TTC549 (cell line): Measurements from ENCODE around the gene PSENEN.
"Not testable (repeated sequence)": the region's sequence is repeated elsewhere in the genome, so short reads cannot be mapped to it uniquely, and the experiment has no call there.

Source experiments
- FAIRE-seq: peaks from 2 replicates; lab custom pipeline; 2012; peaks lifted over from hg19 to GRCh38; lab: Jason Lieb, UNC

Gene PSENEN

GRCh38 chr19:35718345-35719041 lies 27.0 kb upstream of the PSENEN start:
- no peak for FAIRE-seq

- FAIRE-seq: no peak
Measured at GRCh38 chr19:35719402-35720162, 25.9 kb upstream of the PSENEN start.

- no peak for FAIRE-seq
Measured at GRCh38 chr19:35720163-35720524, 25.3 kb upstream of the PSENEN start.

DNA sequence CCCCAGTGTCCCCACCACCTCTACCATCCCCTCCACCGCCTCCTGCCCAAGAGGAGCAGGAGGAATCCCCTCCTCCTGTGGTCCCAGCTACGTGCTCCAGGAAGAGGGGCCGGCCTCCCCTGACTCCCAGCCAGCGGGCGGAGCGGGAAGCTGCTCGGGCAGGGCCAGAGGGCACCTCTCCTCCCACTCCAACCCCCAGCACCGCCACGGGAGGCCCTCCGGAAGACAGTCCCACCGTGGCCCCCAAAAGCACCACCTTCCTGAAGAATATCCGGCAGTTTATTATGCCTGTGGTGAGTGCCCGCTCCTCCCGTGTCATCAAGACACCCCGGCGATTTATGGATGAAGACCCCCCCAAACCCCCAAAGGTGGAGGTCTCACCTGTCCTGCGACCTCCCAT lies 24.8 kb upstream of the PSENEN start:
- FAIRE-seq: no peak

- no peak for FAIRE-seq
Measured at GRCh38 chr19:35721374-35721773, 24.1 kb upstream of the PSENEN start.

DNA sequence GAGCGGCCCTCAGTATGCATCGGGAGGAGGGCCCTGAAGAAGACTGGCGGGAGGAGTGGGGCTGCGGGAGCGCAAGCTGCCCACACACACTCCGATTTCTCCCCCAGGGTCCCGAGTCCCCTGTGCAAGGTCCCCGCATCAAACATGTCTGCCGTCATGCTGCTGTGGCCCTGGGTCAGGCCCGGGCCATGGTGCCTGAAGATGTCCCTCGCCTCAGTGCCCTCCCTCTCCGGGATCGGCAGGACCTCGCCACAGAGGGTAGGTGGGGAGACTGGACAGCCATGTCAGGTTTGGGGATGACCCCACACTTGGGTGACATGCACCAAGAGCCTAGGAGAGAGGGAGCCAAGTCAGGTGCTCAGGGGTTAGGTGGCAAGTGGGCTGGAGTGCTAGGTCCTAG lies 23.0 kb upstream of the PSENEN start:
- no peak for FAIRE-seq

- no peak for FAIRE-seq
Measured at GRCh38 chr19:35722897-35723296, 22.6 kb upstream of the PSENEN start.

DNA sequence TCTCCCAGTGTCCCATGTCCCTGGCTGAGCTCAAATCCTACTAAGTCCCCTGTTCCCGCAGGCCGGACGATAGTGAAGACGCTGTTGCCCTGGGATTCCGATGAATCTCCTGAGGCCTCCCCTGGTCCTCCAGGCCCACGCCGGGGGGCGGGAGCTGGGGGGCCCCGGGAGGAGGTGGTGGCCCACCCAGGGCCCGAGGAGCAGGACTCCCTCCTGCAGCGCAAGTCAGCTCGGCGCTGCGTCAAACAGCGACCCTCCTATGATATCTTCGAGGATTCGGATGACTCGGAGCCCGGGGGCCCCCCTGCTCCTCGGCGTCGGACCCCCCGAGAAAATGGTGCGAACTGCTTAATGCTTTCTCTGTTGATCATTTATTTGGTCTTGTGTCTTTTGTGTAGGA lies 21.8 kb upstream of the PSENEN start:
- no peak for FAIRE-seq

- not testable (repeated sequence) for FAIRE-seq
Measured at GRCh38 chr19:35724132-35724531, 21.3 kb upstream of the PSENEN start.

DNA sequence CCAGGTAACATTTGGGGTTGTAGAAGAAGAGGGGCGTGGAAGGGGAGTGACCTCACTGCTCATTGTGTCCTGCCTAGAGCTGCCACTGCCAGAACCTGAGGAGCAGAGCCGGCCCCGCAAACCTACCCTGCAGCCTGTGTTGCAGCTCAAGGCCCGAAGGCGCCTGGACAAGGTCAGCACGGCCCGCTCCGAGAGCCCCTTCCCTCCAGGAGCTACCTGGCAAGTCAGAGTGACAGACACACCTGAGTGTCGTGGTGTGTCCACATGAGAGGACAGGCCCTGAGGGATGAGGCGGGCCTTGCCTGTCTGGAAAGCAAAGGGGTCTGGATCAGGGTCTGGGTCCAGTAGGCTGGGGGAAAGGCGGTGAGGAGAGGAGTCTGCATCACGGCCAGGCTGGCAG lies 20.9 kb upstream of the PSENEN start:
- FAIRE-seq: no peak

DNA sequence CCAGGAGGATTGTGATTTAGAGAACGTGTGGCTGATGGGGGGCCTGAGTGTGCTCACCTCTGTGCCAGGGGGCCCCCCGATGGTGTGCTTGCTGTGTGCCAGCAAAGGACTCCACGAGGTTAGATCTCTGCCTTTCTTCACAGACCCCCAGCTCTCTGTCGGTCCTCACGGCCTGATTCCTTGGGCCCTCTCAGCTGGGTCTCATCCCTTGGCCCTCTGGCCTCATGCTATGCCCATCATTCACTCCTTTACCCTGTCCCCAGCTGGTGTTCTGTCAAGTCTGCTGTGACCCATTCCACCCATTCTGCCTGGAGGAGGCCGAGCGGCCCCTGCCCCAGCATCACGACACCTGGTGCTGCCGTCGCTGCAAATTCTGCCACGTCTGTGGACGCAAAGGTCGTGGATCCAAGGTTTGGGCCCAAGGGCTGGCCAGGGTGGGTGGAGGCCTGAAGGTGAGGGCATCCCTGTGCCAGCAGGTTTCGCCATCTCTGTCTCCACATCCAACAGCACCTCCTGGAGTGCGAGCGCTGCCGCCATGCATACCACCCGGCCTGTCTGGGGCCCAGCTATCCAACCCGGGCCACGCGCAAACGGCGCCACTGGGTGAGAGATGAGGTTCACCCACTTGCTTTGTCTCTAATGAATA lies 20.1 kb upstream of the PSENEN start:
- FAIRE-seq: no peak

GRCh38 chr19:35727053-35727955 lies 18.1 kb upstream of the PSENEN start:
- no peak for FAIRE-seq

DNA sequence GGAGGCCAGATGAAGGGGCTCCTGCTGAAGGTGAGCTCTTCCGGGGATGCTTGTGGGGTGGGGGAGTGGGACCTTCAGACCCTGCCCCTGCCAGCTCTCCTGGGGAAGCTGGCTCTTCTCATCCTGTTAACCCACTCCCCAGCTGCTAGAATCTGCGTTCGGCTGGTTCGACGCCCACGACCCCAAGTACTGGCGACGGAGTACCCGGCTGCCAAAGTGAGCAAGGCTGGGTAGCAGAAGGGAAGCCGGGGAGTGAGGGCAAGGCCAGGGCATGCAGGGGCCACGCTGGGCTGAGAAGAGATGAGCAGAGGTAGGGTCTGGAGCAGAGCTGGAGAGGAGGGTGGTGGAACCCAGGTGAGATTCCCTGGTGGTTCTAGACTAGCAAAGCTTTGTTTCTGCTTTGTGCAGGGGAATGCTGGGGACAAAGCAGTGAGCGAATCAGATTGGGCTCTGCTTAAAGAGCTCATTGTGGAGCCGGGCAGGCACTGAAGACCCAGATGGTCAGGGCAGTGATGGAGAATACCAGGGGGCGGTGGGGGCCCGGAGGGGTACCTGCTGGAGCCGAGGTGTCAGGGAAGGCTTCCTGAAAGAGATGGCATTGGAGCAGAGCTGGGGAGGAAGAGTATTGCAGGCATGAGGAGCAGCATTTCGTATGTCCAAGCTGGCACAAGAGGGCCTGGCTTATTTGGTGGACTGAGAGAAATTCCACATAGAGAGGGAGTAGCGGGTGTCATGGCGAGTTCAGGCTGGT lies 17.3 kb upstream of the PSENEN start:
- FAIRE-seq: no peak

- FAIRE-seq: no peak
Measured at GRCh38 chr19:35729021-35729420, 16.4 kb upstream of the PSENEN start.

DNA sequence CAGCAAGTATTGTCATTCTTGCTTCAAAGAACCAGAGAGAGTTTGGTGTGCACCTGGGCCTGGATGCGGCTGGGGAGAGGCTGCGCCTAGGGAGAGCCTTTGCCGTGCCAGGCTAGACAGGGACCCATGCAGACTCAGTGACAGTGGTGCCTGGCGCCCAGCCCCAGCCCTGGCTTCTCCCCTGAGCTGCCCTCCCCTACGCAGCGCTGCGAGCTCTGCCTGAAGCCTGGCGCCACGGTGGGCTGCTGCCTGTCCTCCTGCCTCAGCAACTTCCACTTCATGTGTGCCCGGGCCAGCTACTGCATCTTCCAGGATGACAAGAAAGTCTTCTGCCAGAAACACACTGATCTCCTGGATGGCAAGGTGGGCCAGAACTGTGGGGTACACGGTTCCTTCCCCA lies 15.7 kb upstream of the PSENEN start:
- no peak for FAIRE-seq

DNA sequence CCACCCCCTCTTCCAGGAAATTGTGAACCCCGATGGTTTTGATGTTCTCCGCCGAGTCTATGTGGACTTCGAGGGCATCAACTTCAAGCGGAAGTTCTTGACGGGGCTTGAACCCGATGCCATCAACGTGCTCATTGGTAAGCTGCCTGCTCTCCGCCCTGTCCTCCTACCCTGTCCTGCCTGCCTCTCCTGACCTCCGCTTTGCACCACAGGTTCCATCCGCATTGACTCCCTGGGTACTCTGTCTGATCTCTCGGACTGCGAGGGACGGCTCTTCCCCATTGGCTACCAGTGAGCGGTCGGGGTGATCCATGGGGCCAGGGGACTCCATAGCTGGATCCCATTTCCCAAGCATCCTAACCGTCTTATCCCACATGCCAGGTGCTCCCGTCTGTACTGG lies 15.1 kb upstream of the PSENEN start:
- FAIRE-seq: no peak

DNA sequence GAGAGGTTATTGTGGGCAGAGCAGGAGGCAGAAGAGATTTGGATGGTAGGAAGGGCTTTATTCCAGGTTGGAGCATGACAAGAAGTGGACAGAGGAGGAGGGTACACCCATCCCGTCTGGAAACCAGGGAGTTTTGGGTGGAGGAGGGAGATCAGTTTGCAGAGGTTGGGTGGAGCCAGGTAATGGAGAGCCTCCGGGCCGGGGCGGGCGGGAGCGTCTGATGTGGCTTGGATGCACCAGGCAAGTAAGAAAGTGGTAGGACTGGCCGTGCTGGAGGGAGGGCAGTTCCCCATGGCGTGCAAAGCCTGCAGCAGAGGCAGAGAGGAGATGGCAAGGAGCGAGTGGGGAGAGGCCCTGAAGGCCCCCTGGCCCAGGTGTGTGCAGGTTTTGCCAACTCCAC lies 14.1 kb upstream of the PSENEN start:
- FAIRE-seq: no peak

DNA sequence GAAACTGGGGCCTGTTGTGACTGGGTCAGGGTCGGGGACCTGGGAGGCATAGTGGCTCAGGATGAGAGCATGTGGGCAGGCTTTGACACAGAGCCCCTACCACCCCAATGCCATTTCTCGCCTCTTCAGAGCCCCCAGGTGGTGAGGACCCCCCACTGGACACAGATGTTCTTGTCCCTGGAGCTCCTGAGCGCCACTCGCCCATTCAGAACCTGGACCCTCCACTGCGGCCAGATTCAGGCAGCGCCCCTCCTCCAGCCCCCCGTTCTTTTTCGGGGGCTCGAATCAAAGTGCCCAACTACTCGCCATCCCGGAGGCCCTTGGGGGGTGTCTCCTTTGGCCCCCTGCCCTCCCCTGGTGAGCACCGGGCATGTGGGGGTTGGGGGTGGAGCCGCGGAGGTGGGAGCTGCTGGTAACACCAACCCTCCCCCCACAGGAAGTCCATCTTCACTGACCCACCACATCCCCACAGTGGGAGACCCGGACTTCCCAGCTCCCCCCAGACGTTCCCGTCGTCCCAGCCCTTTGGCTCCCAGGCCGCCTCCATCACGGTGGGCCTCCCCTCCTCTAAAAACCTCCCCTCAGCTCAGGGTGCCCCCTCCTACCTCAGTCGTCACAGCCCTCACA lies 13.6 kb upstream of the PSENEN start:
- no peak for FAIRE-seq

DNA sequence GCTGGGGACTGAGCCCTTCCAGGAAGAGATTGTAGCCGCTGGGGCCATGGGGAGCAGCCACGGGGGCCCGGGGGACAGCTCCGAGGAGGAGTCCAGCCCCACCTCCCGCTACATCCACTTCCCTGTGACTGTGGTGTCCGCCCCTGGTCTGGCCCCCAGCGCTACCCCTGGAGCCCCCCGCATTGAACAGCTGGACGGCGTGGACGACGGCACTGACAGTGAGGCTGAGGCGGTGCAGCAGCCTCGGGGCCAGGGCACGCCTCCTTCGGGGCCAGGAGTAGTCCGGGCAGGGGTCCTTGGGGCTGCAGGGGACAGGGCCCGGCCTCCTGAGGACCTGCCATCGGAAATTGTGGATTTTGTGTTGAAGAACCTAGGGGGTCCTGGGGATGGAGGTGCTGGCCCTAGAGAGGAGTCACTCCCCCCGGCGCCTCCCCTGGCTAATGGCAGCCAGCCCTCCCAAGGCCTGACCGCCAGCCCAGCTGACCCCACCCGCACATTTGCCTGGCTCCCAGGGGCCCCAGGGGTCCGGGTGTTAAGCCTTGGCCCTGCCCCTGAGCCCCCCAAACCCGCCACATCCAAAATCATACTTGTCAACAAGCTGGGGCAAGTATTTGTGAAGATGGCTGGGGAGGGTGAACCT lies 12.8 kb upstream of the PSENEN start:
- FAIRE-seq: no peak

DNA sequence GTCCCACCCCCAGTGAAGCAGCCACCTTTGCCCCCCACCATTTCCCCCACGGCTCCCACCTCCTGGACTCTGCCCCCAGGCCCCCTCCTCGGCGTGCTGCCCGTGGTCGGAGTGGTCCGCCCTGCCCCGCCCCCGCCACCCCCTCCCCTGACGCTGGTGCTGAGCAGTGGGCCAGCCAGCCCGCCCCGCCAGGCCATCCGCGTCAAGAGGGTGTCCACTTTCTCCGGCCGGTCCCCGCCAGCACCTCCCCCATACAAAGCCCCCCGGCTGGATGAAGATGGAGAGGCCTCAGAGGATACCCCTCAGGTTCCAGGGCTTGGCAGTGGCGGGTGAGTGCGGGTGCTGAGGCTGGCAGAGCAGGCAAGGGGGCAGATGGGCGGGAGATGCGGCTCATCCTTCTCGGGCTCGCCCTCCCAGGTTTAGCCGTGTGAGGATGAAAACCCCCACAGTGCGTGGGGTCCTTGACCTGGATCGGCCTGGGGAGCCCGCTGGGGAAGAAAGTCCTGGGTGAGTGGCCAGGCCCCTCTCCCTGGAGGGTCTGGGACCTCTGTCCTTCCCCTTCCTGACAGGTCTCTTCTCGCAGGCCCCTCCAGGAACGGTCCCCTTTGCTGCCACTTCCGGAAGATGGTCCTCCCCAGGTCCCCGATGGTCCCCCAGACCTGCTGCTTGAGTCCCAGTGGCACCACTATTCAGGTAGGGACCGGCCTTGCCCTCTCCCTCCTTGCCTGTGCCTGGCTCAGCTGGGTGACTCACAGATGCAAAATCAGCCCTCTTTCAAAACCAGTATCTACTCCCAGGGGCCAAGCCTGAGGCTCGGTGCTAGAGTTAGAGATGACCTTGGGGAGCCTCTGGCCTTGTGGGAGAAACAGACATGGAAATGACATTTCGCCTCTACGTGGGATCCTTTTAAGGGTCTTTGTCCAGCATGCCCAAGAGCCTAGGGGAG lies 12.0 kb upstream of the PSENEN start:
- no peak for FAIRE-seq
